Gastroesophageal sphincter (tissue), 3 donors: ENCODE measurements around the gene OLA1.

Experiments
- CTCF ChIP-seq, 4 experiments: fragments of 200-600 bp in 2 of 4; fragments of 450-650 bp in 2 of 4; sonication (generic) in 1 of 4; IDR thresholded peaks; one replicate each; pipeline ENCODE4 v1.5.1; 2017 to 2019; ENCODE audit warnings: antibody characterized with exemption in 4 of 4, mild to moderate bottlenecking in 2 of 4, moderate library complexity in 2 of 4
- EP300 ChIP-seq: sonication (generic); formaldehyde crosslinking; IDR thresholded peaks from one replicate; pipeline ENCODE4 v1.6.1; 2017; ENCODE audit warnings: antibody characterized with exemption, mild to moderate bottlenecking
- POLR2A ChIP-seq, 2 donors: fragments of 450-650 bp; IDR thresholded peaks; one replicate each; pipeline ENCODE4 v1.6.1; 2017; ENCODE audit warnings: antibody characterized with exemption in 2 of 2, mild to moderate bottlenecking in 2 of 2, moderate library complexity in 1 of 2
- POLR2AphosphoS5 ChIP-seq: sonication (generic); formaldehyde crosslinking; IDR thresholded peaks from one replicate; pipeline ENCODE4 v1.6.1; 2017; ENCODE audit warnings: antibody characterized with exemption

DNA sequence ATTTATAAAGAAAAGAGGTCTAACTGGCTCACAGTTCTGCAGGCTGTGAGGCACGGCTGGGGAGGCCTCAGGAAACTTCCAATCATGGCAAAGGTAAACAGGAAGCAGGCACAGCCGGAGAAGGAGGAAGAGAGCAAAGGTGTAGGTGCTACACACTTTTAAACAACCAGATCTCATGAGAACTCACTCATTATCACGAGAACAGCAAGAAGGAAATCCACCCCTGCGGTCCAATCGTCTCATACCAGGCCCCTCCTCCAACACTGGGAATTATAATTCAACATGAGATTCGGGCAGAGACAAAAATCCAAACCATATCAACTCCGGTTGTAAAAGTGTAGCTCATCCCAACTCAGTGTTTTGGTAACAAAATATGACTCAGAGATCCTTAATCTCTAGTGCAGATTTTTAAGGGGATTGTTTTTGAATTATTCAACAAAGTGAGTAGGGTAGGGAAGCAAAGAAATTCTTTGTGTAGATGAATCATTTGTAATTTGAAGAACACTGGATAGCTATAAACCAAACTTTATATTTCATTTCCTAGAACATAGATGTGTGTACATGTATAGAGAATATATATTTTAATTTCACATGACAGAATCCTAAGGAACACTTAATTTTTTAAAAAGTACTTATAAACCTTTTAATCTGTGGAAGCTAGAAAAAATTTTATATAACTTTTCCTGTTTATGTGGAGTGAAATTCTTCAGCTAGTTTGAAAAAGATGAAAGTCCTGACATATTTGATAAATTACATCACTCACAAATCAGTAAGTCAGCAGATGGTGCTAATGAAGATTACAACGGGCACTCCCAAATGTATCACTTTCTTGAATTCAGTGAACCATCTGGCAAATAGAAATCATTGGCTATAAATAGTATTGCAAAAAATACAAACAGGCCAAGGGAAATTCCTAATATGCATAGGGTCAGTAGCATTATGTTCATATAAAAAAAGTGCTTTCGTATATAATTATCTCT is 130.1 kb downstream of the OLA1 start:
- TF ChIP-seq CTCF (IDR thresholded peaks at IDR 0.05) (no peak), POLR2A (IDR thresholded peaks at IDR 0.05) (no peak), EP300 (no peak), POLR2AphosphoS5 (no peak)
